Spleen (tissue), 7 donors: Measurements from ENCODE around the gene OR56B1.

Source experiments
- POLR2A ChIP-seq, 3 donors: fragments of 450-650 bp; IDR thresholded peaks; one replicate each; pipeline ENCODE4 v1.5.1; 2017; ENCODE audit warnings: antibody characterized with exemption in 3 of 3, mild to moderate bottlenecking in 1 of 3
- TF ChIP-seq, protein P1 (sequence below), 11 experiments: fragments of 200-600 bp in 7 of 11; fragments of 450-650 bp in 4 of 11; sonication (generic) in 4 of 11; IDR thresholded peaks in 8 of 11; conservative IDR thresholded peaks in 3 of 11; 1 replicate in 7 of 11; 2 replicates in 4 of 11; pipeline versions ENCODE4 v1.4.0 to v1.8.0; 2016 to 2021; ENCODE audit warnings: antibody characterized with exemption in 11 of 11, inconsistent platforms in 4 of 11, mild to moderate bottlenecking in 1 of 11
- donor health status: DM: no; HTN: no; CAD: no; lungs with moderate emphysema.
- donor health status: DM: no; HTN: no; CAD: no.
- donor health status: DM: no; HTN: no; CAD: no.

DNA sequence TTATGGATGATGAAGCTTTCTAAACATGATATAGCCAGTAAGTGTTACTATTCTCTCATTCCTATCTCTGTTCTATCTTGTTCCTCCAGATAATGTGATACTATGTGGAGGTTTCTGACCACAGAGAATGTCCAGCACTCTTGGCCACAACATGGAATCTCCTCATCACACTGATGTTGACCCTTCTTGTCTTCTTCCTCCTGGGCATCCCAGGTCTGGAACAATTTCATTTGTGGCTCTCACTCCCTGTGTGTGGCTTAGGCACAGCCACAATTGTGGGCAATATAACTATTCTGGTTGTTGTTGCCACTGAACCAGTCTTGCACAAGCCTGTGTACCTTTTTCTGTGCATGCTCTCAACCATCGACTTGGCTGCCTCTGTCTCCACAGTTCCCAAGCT, 9.9 kb upstream of the OR56B1 start:
- TF ChIP-seq POLR2A (IDR thresholded peaks at IDR 0.05): no peak
- TF ChIP-seq, protein P1, sequence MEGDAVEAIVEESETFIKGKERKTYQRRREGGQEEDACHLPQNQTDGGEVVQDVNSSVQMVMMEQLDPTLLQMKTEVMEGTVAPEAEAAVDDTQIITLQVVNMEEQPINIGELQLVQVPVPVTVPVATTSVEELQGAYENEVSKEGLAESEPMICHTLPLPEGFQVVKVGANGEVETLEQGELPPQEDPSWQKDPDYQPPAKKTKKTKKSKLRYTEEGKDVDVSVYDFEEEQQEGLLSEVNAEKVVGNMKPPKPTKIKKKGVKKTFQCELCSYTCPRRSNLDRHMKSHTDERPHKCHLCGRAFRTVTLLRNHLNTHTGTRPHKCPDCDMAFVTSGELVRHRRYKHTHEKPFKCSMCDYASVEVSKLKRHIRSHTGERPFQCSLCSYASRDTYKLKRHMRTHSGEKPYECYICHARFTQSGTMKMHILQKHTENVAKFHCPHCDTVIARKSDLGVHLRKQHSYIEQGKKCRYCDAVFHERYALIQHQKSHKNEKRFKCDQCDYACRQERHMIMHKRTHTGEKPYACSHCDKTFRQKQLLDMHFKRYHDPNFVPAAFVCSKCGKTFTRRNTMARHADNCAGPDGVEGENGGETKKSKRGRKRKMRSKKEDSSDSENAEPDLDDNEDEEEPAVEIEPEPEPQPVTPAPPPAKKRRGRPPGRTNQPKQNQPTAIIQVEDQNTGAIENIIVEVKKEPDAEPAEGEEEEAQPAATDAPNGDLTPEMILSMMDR (IDR thresholded peaks at IDR 0.05 in 8 of 11, conservative IDR thresholded peaks at IDR 0.05 in 3 of 11): no peak
